Activated CD4-positive, alpha-beta T cell treated with anti-CD3 and anti-CD28 coated beads, Interleukin-2, amount 10 ng/mL, durations not matched to agents 24 days and 14 days (primary cell): ENCODE measurements around the gene SPRED2. TPM values are rescaled to one million over a fixed set of nuclear protein-coding genes. Genes with fewer than 3 reads are reported as not detected.

Source experiments
- DNase-seq: peaks from one replicate; pipeline ENCODE4 v3.0.0; 2022
- H3K27ac Mint-ChIP-seq: one replicate; pipeline ENCODE4 v1.8.0; 2022; ENCODE audit warnings: mild to moderate bottlenecking, mixed read lengths
- H3K27me3 Mint-ChIP-seq: one replicate; pipeline ENCODE4 v1.8.0; 2022; ENCODE audit warnings: mixed read lengths
- H3K36me3 Mint-ChIP-seq: one replicate; pipeline ENCODE4 v1.8.0; 2022; ENCODE audit warnings: low read depth, mild to moderate bottlenecking, mixed read lengths
- H3K4me1 Mint-ChIP-seq: one replicate; pipeline ENCODE4 v1.8.0; 2021; ENCODE audit warnings: mixed read lengths
- H3K4me3 Mint-ChIP-seq: one replicate; pipeline ENCODE4 v1.8.0; 2022; ENCODE audit warnings: mild to moderate bottlenecking, moderate library complexity, mixed read lengths
- H3K9me3 Mint-ChIP-seq: one replicate; pipeline ENCODE4 v1.8.0; 2021; ENCODE audit warnings: mixed read lengths
- intact Hi-C: fragments of 100-400 bp; cut with micrococcal nuclease; formaldehyde crosslinking; loops from one replicate; pipeline ENCODE4 v1.15.1; 2023
- total RNA-seq: library from RNA; stranded (reverse); gene quantifications from 2 replicates; pipeline ENCODE4 v1.2.3, GENCODE V29; 2022

The SPRED2 gene
- total RNA-seq, 1 donor from 2014 or later = 9.2 TPM

DNA sequence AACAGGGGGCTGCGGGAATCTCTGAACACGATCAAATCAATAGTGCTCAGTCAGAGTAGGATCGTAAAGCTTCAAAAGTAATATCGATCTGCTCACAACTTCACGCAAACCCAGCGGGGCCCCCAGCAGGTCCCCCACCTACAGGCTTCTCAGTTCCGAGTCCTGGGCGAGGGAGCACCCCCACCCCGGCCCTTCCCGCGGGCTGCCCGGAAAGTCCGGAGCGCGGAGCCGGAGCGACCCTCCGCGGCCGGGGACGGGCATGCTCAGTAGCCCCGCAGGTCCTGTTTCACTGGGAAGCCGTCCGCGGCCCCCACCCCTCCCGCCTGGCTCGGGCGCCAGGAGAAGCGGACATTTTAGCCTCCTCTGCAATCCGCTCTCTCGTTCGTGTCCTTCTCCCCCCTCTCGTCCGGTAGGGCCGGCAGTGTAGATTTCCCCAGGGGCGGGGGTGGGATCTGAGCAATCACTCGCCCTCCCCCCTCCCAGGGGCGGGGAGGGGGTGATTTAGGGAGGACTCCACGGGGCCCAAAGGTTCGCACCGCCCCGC, 3.3 kb upstream of the SPRED2 start:
- peaks cover 24% of the 10 kb centered on the region for H3K4me1 Mint-ChIP-seq
- peaks cover 6% of the 10 kb centered on the region for H3K9me3 Mint-ChIP-seq
- peak; percentile 84 for DNase-seq
- intact Hi-C loops = loop anchor here (1.0 to 5.0 kb wide), 4 partner anchors 52 to 1962 kb away; partner anchors contain the start of gene ETAA1
- H3K27me3 Mint-ChIP-seq = peaks cover 45% of the 10 kb centered on the region
- peak overlapping the region; percentile 41 for H3K27ac Mint-ChIP-seq
- no peaks in the 10 kb centered on the region for H3K36me3 Mint-ChIP-seq
- peak overlapping the region; percentile 94 for H3K4me3 Mint-ChIP-seq

DNA sequence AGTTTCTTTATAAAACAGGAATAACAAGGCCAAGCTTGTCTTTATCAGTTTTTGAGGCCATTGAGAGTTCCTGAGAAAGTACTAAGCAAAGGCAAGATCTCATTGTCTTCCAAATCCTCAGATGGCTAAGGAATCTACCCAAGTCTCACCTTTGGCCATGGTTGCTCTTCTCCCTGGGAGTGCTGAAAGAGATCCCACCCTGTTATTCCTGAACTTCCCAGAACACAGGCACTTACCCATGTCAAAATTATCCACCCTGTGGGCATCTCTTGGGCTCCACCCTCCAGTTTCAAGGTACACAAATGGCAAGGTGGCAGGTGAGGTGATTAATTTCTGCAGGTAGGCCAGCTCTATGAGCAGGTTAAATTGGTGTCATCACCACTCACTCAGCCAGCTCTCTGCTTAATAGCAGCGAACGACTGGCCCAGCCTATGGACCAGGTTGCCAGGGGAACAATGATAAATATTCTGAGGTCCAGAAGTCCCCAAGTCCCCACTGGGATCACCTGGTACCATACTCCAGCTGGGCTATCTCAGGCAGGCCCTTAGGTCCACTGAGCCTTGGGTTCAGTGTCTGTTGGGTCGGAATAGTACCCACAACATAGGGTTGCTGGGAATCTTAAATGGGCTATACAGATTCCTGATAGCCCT, 2.3 kb upstream of the SPRED2 start:
- peak overlapping the region; percentile 18 for H3K4me3 Mint-ChIP-seq
- H3K4me1 Mint-ChIP-seq = peaks cover 28% of the 10 kb centered on the region
- peaks cover 3% of the 10 kb centered on the region for H3K9me3 Mint-ChIP-seq
- no peak overlapping the region for H3K27ac Mint-ChIP-seq
- DNase-seq = no peak
- intact Hi-C loops = loop anchor here (5.0 kb wide), 4 partner anchors 118 to 1963 kb away; partner anchors contain the start of genes ETAA1, RAB1A and SLC1A4
- peaks cover 43% of the 10 kb centered on the region for H3K27me3 Mint-ChIP-seq
- H3K36me3 Mint-ChIP-seq = no peaks in the 10 kb centered on the region

DNA sequence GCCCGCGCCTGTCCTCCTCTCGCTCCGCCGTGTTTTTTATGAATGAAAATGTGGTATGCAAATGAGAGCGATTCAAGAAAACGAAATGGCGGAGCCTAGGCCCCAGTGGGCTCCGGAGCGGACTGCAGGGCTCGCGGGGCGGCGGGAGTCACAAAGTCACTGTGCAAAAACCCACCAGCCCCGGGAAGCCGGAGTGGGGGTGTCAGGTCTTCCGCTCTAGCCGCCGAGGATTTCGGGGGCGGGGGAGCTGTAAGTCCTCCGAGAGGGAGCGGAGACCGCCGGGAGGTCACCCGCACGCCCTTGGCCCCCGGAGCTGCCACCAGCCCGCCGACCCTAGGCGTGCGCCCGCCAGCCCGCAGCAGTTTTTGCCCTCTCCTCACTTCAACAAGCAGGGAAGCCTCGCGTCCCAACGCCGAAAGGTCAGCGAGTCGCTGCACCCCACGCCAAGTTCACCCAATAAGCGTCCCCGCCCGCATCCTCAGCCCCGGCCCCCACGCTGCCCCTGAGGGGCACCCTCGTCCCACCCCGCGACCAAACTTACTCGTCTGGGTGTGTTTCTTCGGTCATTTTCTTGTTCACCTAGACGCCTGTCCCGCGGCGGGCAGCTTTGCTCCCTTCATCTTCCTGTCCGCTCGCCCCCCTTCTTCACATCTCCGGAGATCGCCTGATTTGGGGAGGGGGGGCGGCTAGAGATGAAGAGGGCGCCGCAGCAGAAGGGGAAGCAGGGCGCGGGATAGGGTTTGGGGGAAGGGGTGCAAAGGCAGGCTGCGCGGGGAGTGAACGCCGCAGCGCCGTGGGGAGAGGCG, 775 bp downstream of the SPRED2 start:
- Mint-ChIP-seq H3K27me3 (peaks cover 32% of the 10 kb centered on the region), H3K4me3 (peak overlapping the region; percentile 97), H3K36me3 (no peaks in the 10 kb centered on the region), H3K4me1 (peaks cover 25% of the 10 kb centered on the region), H3K9me3 (no peaks in the 10 kb centered on the region), H3K27ac (peak overlapping the region; percentile 89)
- DNase-seq = peak; percentile 86
- intact Hi-C loops = loop anchor here (1.0 to 5.0 kb wide), 6 partner anchors 15 to 444 kb away; partner anchors contain the start of genes ACTR2, CEP68, RAB1A and SLC1A4

DNA sequence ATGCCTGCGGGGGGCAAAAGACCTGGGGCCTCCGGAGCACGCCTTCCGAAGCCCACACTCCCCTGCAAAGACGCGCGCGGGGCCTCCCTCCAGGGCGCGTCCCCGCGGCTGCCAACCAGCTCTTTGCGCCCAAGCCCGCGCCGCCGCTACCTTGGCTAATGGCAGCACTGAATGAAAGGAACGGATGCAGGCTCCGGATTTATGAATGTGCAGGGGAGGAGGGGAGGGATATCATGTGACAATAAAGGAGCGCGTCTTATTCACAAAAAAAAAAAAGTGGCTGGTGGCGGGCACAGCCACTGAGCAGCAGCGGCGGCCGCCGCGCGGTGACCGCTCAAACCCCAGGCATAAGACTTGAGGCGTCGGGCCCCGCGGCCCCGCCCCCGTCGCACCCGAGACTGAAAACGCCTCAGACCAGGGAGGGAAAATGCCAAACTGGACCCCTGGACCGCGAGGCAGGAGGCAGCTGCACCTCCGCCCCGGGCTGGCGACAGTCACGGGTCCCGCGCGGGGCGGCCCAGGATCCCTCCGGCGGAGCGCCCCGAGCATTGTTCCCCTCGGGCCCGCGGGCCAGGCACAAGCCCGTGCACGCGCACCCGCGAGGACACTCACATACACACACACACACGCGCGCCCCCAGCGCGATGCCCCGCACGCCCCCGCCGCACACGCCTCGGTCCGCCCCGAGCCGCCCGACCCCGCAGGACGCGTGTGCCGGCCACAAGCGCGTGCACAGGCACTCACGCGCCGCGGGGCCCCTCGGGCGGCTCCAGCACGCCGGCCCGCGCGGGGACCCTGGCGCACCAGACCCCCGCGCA, 1.6 kb downstream of the SPRED2 start:
- H3K9me3 Mint-ChIP-seq = no peaks in the 10 kb centered on the region
- peak overlapping the region; percentile 97 for H3K4me3 Mint-ChIP-seq
- DNase-seq = peak; percentile 89
- H3K36me3 Mint-ChIP-seq = no peaks in the 10 kb centered on the region
- H3K27me3 Mint-ChIP-seq = peaks cover 31% of the 10 kb centered on the region
- H3K27ac Mint-ChIP-seq = peak overlapping the region; percentile 82
- peaks cover 21% of the 10 kb centered on the region for H3K4me1 Mint-ChIP-seq
- intact Hi-C loops = loop anchor here (1.0 to 5.0 kb wide), 5 partner anchors 14 to 444 kb away; partner anchors contain the start of genes CEP68, RAB1A and SLC1A4

DNA sequence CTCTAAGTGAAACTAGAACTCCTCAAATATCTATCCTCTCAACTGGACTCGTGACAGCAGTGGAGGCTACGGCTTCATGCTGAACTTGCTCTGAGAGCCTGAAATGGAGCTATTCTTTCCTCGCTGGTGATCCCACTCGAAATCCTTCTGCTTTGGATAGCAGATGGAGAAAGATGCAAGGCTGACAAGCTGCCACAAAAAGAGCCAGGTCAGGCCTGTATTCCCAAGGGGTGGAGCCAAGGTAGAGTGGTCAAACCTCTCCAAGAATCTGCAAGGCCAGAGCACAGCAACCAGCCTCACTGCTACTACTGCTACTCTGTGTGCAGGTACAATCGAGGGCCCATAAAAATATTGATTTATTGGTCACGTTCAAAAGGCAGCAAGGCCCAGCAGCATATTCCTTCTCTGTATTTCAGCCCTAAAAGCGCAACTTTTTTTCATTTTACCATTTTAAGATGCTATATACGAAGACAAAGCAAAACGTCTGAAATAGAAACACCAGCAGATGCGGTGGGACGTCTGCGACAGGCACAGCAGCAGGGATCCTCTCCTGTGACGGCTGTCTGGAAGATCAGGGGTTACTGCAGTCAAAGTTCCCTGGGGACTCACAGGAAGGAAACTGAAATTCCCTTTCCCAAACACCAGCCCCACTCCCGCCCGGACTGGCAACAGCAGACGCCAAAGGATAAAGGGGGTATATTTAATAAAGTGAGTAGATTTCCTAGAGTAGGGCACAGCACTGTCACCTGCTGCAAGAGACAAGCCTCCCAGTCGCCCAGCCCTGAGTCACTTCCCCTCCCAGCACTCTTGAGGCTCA, 2.4 kb downstream of the SPRED2 start:
- intact Hi-C loops = loop anchor here (1.0 to 5.0 kb wide), 5 partner anchors 13 to 443 kb away; partner anchors contain the start of genes CEP68, RAB1A and SLC1A4

DNA sequence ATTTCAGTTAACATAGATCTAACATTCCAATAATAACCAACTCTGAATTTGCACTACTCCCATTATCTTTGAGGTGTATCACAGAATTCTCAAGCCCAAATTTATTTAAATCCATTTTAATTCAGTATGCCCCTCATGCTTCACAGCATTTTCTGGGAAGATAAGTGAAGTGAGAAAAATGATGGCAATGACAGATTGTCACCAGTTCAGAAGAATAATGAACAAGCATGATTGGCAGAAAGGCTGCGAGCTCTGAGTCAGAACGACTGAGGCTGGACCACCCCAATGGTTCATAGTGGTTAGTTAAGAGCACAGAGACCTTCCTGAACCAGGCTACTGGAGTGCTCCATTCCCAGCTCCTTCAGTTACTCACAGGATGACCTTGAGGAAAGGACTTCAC, 4.9 kb downstream of the SPRED2 start:
- H3K4me3 Mint-ChIP-seq = no peak overlapping the region
- DNase-seq = no peak
- H3K36me3 Mint-ChIP-seq = no peaks in the 10 kb centered on the region
- H3K27ac Mint-ChIP-seq = no peak overlapping the region
- intact Hi-C loops = no loop called here
- H3K4me1 Mint-ChIP-seq = peaks cover 11% of the 10 kb centered on the region
- H3K27me3 Mint-ChIP-seq = peaks cover 21% of the 10 kb centered on the region
- no peaks in the 10 kb centered on the region for H3K9me3 Mint-ChIP-seq

More for the DNA sequence above, 2.4 kb downstream of the SPRED2 start:
- no peak for DNase-seq
- Mint-ChIP-seq H3K27ac (peak overlapping the region; percentile 82), H3K4me1 (peaks cover 17% of the 10 kb centered on the region), H3K27me3 (peaks cover 27% of the 10 kb centered on the region), H3K9me3 (no peaks in the 10 kb centered on the region), H3K36me3 (no peaks in the 10 kb centered on the region), H3K4me3 (peak overlapping the region; percentile 97)

DNA sequence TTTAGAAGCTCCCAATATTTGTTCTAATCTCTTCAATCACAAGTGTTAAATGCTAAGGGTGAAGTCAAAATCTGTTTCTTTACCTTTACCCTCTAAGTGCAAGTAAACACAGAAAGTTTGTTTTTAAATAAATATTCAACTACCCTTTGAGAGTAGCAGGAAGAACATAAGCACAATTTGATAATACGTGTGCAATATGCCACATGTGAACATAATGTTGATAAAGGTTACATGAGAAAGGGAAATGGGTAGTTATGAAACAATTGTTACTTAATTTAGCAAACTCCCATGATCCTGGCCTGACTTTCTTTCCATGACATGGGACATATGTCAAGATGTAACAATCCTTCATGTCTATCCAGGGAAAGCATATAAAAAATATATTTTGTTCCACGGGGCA, 7.1 kb downstream of the SPRED2 start:
- peaks cover 19% of the 10 kb centered on the region for H3K4me1 Mint-ChIP-seq
- peaks cover 2% of the 10 kb centered on the region for H3K36me3 Mint-ChIP-seq
- H3K9me3 Mint-ChIP-seq = peaks cover 7% of the 10 kb centered on the region
- intact Hi-C loops = no loop called here
- H3K27ac Mint-ChIP-seq = no peak overlapping the region
- no peak overlapping the region for H3K4me3 Mint-ChIP-seq
- DNase-seq = no peak
- H3K27me3 Mint-ChIP-seq = peaks cover 21% of the 10 kb centered on the region

DNA sequence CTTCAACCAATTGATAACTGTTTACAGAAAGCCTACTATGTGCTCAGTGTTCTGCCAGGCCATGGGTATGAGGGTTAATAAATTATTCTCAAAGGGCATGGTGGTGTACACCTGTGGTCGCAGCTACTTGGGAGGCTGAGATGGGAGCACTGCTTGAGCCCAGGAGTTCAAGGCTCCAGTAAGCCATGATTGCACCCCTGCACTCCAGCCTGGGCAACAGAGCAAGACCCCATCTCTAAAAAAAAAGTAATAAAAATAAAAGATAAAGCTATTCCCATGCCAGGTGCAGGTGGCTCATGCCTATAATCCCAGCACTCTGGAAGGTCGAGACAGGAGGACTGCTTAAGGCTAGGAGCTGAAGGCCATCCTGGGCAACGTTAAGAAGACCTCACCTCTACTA, 8.0 kb downstream of the SPRED2 start:
- Mint-ChIP-seq H3K4me1 (peaks cover 18% of the 10 kb centered on the region), H3K27ac (no peak overlapping the region), H3K36me3 (peaks cover 2% of the 10 kb centered on the region), H3K9me3 (peaks cover 7% of the 10 kb centered on the region), H3K27me3 (peaks cover 16% of the 10 kb centered on the region), H3K4me3 (no peak overlapping the region)
- intact Hi-C loops = no loop called here
- no peak for DNase-seq

DNA sequence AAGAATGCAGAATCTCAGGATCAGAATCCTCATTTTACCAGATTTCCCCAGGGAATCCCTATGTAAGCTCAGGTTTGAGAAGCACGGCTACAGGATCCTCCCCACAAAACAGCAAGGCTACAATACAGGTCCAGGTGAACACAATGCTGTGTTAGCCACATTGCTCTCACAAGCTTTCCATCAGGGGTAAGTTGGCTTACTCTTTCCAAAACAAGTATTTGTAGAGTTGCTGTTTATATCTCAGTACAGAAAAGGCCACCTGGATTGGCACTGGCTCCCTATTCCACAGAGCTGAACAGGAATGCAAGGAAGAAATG, 11.0 kb downstream of the SPRED2 start:
- peaks cover 2% of the 10 kb centered on the region for H3K36me3 Mint-ChIP-seq
- peaks cover 7% of the 10 kb centered on the region for H3K9me3 Mint-ChIP-seq
- no peak for DNase-seq
- intact Hi-C loops = no loop called here
- peaks cover 1% of the 10 kb centered on the region for H3K27me3 Mint-ChIP-seq
- H3K4me3 Mint-ChIP-seq = no peak overlapping the region
- peaks cover 32% of the 10 kb centered on the region for H3K4me1 Mint-ChIP-seq
- no peak overlapping the region for H3K27ac Mint-ChIP-seq

DNA sequence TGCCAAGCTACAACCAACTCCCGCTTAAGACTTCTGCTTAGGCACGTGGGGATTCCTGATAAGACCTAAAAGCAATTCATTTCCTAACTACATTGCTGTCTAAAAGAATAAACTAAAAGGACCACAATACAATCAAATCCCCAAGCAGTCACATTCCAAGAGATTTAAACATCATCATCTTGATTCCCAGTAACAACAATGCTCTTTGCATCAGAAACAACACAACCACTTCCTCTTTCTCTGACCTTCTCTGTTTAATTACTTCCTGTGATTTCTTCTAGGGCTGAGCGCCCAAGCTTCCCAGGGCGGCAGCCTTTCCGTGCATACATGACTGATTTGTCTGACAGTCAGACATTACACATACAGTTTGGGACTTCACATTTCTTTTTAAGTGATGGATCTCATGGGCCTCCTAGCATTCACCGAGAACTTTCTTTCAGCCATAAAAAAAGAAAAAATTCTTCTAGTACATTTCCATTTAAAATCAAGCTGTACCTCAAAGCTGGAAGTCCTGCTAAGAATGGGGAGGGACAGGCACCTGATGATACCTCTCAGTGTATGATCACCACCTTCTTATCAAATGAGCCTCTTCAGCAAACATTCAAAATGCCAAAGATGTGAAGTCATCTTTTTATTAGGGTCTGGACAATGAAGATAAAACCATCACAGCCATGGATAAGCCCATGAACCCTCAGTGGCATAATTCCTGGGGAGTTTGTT, 11.5 kb downstream of the SPRED2 start:
- no peak for DNase-seq
- intact Hi-C loops = no loop called here
- Mint-ChIP-seq H3K27ac (peak overlapping the region; percentile 25), H3K9me3 (peaks cover 7% of the 10 kb centered on the region), H3K36me3 (peaks cover 2% of the 10 kb centered on the region), H3K4me1 (peaks cover 32% of the 10 kb centered on the region), H3K4me3 (peak overlapping the region; percentile 1), H3K27me3 (no peaks in the 10 kb centered on the region)

DNA sequence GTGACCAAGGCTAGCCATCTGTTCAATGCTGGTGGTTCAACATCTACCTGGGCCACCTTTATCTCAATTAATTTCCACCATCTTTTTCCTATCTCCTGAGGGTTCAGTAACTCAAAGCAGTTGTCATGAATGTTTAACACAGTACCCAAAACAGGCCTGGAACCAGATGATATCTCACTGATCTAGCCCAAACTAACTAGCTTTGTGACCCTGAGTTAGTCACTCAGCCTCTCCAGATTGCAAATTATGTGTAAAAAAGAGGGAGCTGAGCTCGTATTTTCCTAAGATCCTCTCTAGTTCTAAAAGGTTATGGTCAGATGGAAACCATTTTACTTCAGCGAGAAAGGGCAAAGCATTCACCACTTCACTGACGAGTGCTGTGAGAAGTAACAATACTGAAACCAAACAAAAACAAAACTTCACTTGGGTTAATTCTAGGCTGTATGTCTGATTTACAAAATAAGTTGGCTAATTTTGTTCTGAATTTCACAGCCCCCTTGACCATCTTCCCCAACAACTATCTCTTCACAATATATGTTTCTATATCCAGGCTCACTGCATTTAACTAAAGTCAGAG, 14.8 kb downstream of the SPRED2 start:
- H3K4me1 Mint-ChIP-seq = peaks cover 32% of the 10 kb centered on the region

DNA sequence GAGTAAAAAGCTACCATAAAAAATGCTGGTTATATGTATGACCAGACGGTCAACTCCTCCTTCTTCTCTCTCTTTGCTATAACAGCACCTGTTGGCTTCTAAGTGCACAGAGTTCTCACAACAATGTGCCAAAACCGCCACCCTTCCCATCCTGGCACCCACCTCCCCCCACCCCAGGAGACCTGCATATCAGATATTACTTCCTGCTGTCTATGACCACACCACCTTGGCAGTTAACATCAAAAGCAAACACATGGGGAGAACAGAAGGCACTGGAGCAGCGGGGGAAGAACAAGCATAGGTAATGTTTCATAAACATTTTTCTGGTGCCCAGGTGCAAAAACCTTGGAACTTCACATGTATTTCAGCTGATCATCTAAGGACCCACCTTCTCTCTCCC, 15.5 kb downstream of the SPRED2 start:
- DNase-seq = no peak
- peaks cover 29% of the 10 kb centered on the region for H3K4me1 Mint-ChIP-seq
- H3K27ac Mint-ChIP-seq = peak overlapping the region; percentile 25
- peaks cover 7% of the 10 kb centered on the region for H3K9me3 Mint-ChIP-seq
- intact Hi-C loops = loop anchor here (2.0 to 5.0 kb wide), 3 partner anchors 14 to 35 kb away; no protein-coding TSS in a partner anchor
- peaks cover 2% of the 10 kb centered on the region for H3K36me3 Mint-ChIP-seq
- peak overlapping the region; percentile 4 for H3K4me3 Mint-ChIP-seq
- H3K27me3 Mint-ChIP-seq = no peaks in the 10 kb centered on the region

More for the DNA sequence above, 14.8 kb downstream of the SPRED2 start:
- intact Hi-C loops = loop anchor here (2.0 to 5.0 kb wide), 3 partner anchors 13 to 35 kb away; no protein-coding TSS in a partner anchor
- peak overlapping the region; percentile 25 for H3K27ac Mint-ChIP-seq
- DNase-seq = no peak
- no peaks in the 10 kb centered on the region for H3K27me3 Mint-ChIP-seq
- H3K4me3 Mint-ChIP-seq = peak overlapping the region; percentile 10
- H3K9me3 Mint-ChIP-seq = peaks cover 7% of the 10 kb centered on the region
- H3K36me3 Mint-ChIP-seq = peaks cover 2% of the 10 kb centered on the region
